Measurements from ENCODE around the gene SIVA1.

The SIVA1 gene

GRCh38 chr14:104751539-104752422 lies 1.2 kb upstream of the SIVA1 start:
- no peak for DNase-seq (ENCODE audit: low read depth)

GRCh38 chr14:104752423-104752734 lies 568 bp upstream of the SIVA1 start:
- DNase-seq (ENCODE audit: low read depth): no peak

- DNase-seq (ENCODE audit: low read depth): no peak
Measured at GRCh38 chr14:104753528-104754212, 723 bp downstream of the SIVA1 start.

- no peak for DNase-seq (ENCODE audit: low read depth)
Measured at GRCh38 chr14:104754213-104754851, 1.4 kb downstream of the SIVA1 start.

GRCh38 chr14:104755621-104756020 lies 2.7 kb downstream of the SIVA1 start:
- no peak for DNase-seq (ENCODE audit: low read depth)

- DNase-seq (ENCODE audit: low read depth): no peak
Measured at GRCh38 chr14:104756477-104757237, 3.7 kb downstream of the SIVA1 start.

- no peak for DNase-seq (ENCODE audit: low read depth)
Measured at GRCh38 chr14:104757238-104757585, 4.3 kb downstream of the SIVA1 start.

- DNase-seq (ENCODE audit: low read depth): no peak
Measured at GRCh38 chr14:104757681-104758392, 4.9 kb downstream of the SIVA1 start.

GRCh38 chr14:104758981-104759969 lies 6.3 kb downstream of the SIVA1 start:
- no peak for DNase-seq (ENCODE audit: low read depth)

- no peak for DNase-seq (ENCODE audit: low read depth)
Measured at GRCh38 chr14:104765517-104765916, 12.6 kb downstream of the SIVA1 start.

GRCh38 chr14:104766256-104766862 lies 13.4 kb downstream of the SIVA1 start:
- no peak for DNase-seq (ENCODE audit: low read depth)

GRCh38 chr14:104766863-104767633 lies 14.1 kb downstream of the SIVA1 start:
- DNase-seq (ENCODE audit: low read depth): no peak

GRCh38 chr14:104767634-104767918 lies 14.6 kb downstream of the SIVA1 start:
- no peak for DNase-seq (ENCODE audit: low read depth)

GRCh38 chr14:104768437-104769323 lies 15.7 kb downstream of the SIVA1 start:
- no peak for DNase-seq (ENCODE audit: low read depth)

- no peak for DNase-seq (ENCODE audit: low read depth)
Measured at GRCh38 chr14:104769324-104770071, 16.6 kb downstream of the SIVA1 start.

GRCh38 chr14:104770072-104770579 lies 17.2 kb downstream of the SIVA1 start:
- no peak for DNase-seq (ENCODE audit: low read depth)

- DNase-seq (ENCODE audit: low read depth): no peak
Measured at GRCh38 chr14:104770851-104771272, 17.9 kb downstream of the SIVA1 start.

Data from non-pigmented ciliary epithelial cell (primary cell).